Kidney epithelial cell (primary cell): ENCODE results near the gene ORAI2. TPM values are rescaled to one million over a fixed set of nuclear protein-coding genes. Genes with fewer than 3 reads are reported as not detected.

Experiments used
- DNase-seq: peaks from one replicate; pipeline ENCODE4 v3.0.0-alpha.2; 2010; ENCODE audit warnings: low read depth
- H3K27me3 ChIP-seq: 2 replicates; pipeline ENCODE4 v1.6.0; 2011; ENCODE audit warnings: low read length; ENCODE audit not compliant: control insufficient read depth, insufficient read depth
- H3K36me3 ChIP-seq: 2 replicates; pipeline ENCODE4 v1.5.1; 2011; ENCODE audit warnings: low read length; ENCODE audit not compliant: control insufficient read depth, insufficient read depth
- H3K4me3 ChIP-seq: 2 replicates; pipeline ENCODE4 v1.5.1; 2011; ENCODE audit warnings: low read depth, mild to moderate bottlenecking, control low read depth, low read length
- CTCF ChIP-seq: IDR thresholded peaks from 2 replicates; pipeline ENCODE4 v1.5.1; 2011; ENCODE audit warnings: mild to moderate bottlenecking, moderate library complexity, low read length, control low read depth, inconsistent platforms; ENCODE audit not compliant: insufficient read depth, poor library complexity, severe bottlenecking
- total RNA-seq: library from RNA; depleted of rRNA; stranded (reverse); fragments of >200 nt; gene quantifications from 2 replicates; pipeline ENCODE4 v1.2.3, GENCODE V29; 2015

Gene ORAI2
- total RNA-seq, 1 donor from 2014 or later: 56.2 TPM

- no peaks in the 10 kb centered on the region for H3K27me3 ChIP-seq
- no peak overlapping the region for H3K4me3 ChIP-seq
These were observed 32.7 kb downstream of the ORAI2 start for GRCh38 chr7:102466097-102466496.

GRCh38 chr7:102467581-102468477, 34.5 kb downstream of the ORAI2 start:
- no peak for TF ChIP-seq CTCF
- no peak for DNase-seq
- no peak overlapping the region for H3K4me3 ChIP-seq
- H3K36me3 ChIP-seq: peaks cover 3% of the 10 kb centered on the region
- H3K27me3 ChIP-seq: no peaks in the 10 kb centered on the region

More at GRCh38 chr7:102466097-102466496, 32.7 kb downstream of the ORAI2 start:
- no peak for DNase-seq
- TF ChIP-seq CTCF: no peak
- peaks cover 2% of the 10 kb centered on the region for H3K36me3 ChIP-seq

- no peaks in the 10 kb centered on the region for H3K27me3 ChIP-seq
- peaks cover 4% of the 10 kb centered on the region for H3K36me3 ChIP-seq
- TF ChIP-seq CTCF: no peak
- no peak overlapping the region for H3K4me3 ChIP-seq
- no peak for DNase-seq
These were observed 35.3 kb downstream of the ORAI2 start for GRCh38 chr7:102468478-102469350.

- Histone ChIP-seq H3K4me3 (no peak overlapping the region), H3K36me3 (peaks cover 4% of the 10 kb centered on the region), H3K27me3 (no peaks in the 10 kb centered on the region)
- DNase-seq: no peak
- no peak for TF ChIP-seq CTCF
These were observed 36.1 kb downstream of the ORAI2 start for GRCh38 chr7:102469351-102469971.

- H3K4me3 ChIP-seq: no peak overlapping the region
- H3K27me3 ChIP-seq: no peaks in the 10 kb centered on the region
- no peak for TF ChIP-seq CTCF
- H3K36me3 ChIP-seq: peaks cover 4% of the 10 kb centered on the region
- no peak for DNase-seq
These were observed 36.8 kb downstream of the ORAI2 start for GRCh38 chr7:102469972-102470825.
